Tibial nerve (tissue), 4 donors: ENCODE measurements around the gene RTL5.

Experiments
- EP300 ChIP-seq, 2 donors: sonication (generic); formaldehyde crosslinking; IDR thresholded peaks; one replicate each; pipeline ENCODE4 v1.6.1; 2017; ENCODE audit warnings: antibody characterized with exemption in 2 of 2, mild to moderate bottlenecking in 1 of 2
- POLR2A ChIP-seq, 2 donors: fragments of 450-650 bp; IDR thresholded peaks; one replicate each; pipeline ENCODE4 v1.6.1; 2017; ENCODE audit warnings: antibody characterized with exemption in 2 of 2, mild to moderate bottlenecking in 2 of 2, moderate library complexity in 2 of 2
- TF ChIP-seq, protein P1 (sequence below), 5 experiments: fragments of 200-600 bp in 3 of 5; fragments of 450-650 bp in 2 of 5; sonication (generic) in 3 of 5; IDR thresholded peaks; one replicate each; pipeline ENCODE4 v1.5.1; 2016 to 2019; ENCODE audit warnings: antibody characterized with exemption in 5 of 5, mild to moderate bottlenecking in 3 of 5, moderate library complexity in 2 of 5

DNA sequence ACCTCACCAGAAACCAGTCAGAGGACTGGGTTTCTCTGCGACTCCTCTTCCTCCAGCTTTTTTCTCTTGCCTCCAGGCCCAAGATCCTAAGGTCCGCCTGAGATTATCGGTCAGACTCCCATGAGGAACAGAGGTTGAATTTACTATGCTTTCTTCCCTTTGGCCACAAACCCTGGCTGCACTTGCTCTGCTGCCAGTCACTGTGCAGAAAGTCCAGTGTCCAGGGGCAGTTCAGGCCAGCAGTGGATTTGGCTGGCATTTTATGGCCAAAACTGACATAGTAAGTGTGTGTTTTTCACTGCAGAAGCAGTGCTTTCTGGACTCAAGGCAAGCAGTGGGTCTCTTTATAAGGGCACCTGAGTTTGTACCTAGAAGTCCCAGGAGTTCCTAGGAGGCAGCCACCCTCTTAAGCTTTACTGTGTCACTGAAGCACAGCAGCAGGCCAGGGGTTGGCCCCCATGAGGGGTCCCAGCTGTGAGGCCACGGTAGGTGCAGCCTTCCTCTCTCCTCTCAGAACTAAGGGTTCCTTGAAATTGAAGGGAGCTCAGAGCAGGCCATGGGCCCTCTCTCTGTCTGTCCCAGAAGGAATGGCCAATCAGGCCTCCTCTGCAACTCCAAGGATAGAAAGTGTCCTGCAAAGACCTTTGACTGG lies 3.4 kb downstream of the RTL5 start:
- TF ChIP-seq, protein P1, sequence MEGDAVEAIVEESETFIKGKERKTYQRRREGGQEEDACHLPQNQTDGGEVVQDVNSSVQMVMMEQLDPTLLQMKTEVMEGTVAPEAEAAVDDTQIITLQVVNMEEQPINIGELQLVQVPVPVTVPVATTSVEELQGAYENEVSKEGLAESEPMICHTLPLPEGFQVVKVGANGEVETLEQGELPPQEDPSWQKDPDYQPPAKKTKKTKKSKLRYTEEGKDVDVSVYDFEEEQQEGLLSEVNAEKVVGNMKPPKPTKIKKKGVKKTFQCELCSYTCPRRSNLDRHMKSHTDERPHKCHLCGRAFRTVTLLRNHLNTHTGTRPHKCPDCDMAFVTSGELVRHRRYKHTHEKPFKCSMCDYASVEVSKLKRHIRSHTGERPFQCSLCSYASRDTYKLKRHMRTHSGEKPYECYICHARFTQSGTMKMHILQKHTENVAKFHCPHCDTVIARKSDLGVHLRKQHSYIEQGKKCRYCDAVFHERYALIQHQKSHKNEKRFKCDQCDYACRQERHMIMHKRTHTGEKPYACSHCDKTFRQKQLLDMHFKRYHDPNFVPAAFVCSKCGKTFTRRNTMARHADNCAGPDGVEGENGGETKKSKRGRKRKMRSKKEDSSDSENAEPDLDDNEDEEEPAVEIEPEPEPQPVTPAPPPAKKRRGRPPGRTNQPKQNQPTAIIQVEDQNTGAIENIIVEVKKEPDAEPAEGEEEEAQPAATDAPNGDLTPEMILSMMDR (IDR thresholded peaks at IDR 0.05) = no peak
- no peak for TF ChIP-seq EP300 (IDR thresholded peaks at IDR 0.05)
- no peak for TF ChIP-seq POLR2A (IDR thresholded peaks at IDR 0.05)
